ENCODE measurements around the gene ADAMTS8.

ADAMTS8 gene

DNA sequence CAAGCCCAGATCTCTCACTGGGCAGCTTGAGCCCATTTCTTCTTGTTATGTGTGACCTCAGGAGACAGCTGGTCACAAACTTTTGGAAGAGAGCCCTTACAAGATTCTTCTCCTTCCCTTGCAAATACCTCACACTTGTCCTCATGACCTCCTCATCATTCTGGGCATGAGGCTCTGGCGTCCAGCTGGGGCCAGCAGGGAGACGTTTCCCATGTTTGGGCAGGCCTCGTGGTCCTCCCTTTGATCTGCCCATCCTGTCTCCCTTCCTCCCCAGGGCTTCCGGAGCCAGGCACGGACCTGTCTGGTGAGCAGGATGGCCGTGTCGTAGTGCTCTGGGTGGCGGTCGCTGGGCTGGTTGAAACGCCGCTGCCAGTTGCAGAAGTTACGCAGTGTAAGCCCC lies 9.7 kb downstream of the ADAMTS8 start:
- DNase-seq = no peak

DNA sequence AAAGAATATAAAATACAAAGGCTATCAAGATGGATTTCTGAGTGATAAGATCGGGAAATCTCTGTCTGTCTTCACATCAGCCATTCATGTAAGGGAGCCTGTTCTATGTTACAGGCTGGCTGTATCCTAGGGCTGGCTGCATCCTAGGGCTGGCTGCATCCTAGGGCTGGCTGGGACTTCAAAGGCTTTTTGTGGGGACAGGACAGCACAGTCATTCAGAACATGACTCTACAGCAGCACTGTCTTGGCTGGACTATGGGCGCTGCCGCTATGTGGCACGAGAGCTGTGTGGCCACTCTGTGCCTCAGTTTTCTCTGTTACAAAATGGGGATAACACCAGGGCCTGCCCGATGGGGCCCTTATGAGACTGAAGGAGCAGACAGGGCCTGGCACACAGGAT lies 10.2 kb downstream of the ADAMTS8 start:
- no peak for DNase-seq

DNA sequence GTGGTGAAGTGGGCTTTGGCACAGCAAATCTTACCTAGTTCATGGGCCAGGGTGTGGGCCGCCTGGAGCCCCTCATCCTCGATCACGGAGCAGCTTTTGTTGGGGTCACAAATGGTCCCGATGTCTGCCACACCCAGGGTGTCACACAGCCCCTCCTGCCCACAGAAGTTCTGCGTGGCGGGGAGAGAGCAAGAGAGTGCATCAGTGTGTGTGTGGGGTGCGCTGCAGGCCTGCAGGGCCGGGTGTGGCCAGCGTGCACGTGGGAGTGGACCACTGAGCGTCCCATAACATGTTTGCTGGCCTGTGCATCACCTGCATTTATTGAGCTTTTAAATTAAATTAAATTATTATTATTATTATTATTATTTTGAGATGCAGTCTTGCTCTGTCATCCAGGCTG lies 11.5 kb downstream of the ADAMTS8 start:
- no peak for DNase-seq

DNA sequence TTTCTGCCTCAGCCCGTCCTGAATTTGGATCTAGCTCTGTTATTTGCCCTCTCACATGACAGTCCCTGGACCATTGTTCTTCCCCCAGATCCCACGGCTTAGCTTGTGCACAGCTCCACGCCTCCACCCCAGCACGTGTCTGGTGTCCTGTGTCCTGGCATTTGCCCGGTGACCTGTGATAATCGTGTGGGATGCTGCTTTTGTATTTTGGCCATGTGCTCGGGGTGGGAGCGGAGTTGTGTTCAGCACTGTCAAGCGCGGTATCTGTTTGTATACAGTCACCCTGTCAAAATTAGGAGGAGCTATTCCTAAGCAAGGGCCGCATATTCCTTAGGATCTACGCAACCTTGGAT lies 11.9 kb downstream of the ADAMTS8 start:
- no peak for DNase-seq

DNA sequence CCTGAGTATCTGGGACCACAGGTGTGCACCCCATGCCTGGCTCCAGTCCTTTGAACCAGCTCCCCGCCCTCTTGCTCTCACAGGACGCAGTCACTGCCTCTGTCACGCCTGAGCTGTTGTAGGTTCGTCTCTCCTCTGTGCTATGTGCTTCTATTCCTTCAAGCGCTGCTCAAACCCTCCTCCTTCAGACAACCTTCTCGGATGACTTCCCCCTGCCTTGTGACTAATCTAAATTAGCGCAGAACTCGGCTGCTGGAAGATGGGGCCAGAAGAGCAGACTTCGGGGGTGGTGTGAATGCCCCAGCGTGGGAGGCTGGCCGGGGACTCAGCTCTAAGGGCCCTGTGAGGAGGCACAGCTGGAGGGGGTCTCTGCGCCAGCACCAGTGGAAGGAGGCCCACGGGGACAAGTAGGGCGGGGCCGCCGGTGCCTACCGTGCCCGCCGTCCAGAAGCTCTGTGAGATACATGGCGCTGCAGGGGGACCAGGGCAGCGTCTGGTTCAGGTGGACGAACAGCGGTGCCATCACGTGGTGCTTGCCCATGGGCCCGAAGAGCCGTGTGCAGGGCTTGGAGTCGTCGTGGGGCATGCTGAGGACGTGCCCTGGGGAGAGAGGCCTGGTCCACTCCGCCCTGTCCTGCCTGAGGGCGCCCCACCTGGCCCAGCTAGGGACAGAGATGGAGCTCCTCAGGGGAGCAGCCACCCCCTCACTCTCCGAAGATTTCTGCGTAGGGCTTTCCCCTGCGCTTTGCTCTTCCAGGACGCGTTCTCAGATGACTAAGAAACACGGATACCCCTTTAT lies 12.5 kb downstream of the ADAMTS8 start:
- DNase-seq = no peak

DNA sequence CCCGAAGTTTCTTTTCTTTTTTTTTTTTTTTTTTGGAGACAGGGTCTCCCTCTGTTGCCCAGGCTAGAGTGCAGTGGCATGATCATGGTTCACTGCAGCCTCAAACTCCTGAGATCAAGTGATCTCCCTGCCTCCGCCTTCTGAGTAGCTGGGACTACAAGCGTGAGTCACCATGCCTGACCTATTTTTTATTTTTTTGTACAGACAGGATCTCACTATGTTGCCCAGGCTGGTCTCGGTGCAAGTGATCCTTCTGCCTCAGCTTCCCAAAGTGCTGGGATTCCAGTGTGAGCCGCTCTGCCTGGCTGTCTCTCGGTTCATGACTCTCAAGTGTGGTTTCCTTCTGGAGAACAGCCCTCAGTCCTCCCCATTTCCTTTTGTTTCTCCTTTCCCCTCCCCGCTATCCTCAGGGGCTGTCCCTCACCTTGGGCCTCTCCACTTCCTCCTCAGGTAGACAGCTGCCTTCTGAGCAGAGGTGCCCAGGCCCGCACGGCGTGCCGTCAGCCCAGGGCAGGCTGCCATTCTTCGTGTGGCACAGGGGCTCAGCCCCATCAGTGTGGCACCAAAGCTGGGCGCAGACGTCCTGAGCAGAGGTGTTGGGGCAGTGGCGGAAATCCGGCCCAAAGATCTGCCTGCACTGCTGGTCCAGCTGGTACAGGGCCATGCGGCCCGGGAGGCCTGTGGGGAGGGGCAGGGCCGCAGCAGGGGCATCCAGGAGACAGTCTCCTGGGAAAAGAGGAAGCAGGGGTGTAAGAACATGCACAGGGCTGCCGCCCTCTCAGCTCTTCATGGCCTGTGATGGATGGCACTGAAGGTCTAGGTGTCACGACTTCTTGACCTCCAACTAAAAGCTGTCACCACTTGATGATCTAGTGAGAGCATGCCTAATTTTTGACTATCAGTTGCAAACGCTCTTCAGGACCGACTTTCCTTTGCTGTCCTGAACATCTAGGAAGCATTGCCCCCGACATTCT lies 14.0 kb downstream of the ADAMTS8 start:
- no peak for DNase-seq

DNA sequence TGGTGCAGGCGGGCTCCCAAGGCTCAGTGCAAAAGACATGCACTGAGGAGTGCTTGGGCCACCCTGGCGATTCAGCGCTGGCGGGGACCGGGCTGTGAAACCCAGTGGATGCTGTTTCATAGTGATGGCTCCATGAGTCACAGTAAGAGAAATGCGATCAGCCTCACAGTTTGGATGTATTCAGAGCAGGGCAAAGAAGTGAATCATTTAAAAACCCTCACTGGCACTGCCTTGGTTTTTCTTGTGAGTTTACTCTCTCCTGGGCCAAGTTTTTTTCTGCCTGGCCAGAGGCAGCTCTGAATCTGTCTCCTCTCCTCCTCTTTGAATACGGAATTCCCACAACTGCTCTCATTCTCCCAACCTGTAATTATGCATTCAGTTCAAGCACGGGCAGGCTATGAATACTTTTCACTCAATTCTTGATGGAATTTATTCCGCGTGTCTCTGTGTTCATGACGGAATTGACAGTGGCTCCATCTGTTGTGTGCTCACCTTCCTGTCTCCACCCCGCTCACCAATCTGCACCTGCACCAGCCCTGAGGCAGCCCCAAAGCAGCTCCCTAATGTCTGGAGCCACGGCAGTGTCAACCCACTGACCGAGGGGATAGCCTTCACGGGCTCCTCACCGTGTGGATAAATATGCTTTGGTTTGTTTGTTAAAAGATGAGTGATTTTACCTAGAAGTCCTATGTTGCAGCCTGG lies 14.9 kb downstream of the ADAMTS8 start:
- DNase-seq = no peak

DNA sequence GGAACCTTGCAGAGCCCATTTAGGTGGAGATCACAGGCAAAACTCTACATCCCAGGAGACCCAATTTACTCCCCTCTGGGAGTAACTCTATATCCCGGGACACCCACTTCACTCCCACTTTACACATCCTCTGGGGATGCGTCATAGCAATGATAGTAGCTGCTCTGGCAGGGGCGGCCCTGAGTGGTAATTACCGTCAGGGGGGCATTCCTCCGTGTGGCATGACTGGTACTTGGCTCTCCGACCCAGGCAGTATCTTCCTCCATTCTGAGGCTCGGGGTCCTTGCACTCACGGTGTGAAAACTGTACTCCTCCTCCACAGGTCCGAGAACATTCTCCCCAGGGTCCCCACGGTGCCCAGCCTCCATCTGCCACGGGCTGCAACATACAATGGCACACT lies 17.2 kb downstream of the ADAMTS8 start:
- no peak for DNase-seq

DNA sequence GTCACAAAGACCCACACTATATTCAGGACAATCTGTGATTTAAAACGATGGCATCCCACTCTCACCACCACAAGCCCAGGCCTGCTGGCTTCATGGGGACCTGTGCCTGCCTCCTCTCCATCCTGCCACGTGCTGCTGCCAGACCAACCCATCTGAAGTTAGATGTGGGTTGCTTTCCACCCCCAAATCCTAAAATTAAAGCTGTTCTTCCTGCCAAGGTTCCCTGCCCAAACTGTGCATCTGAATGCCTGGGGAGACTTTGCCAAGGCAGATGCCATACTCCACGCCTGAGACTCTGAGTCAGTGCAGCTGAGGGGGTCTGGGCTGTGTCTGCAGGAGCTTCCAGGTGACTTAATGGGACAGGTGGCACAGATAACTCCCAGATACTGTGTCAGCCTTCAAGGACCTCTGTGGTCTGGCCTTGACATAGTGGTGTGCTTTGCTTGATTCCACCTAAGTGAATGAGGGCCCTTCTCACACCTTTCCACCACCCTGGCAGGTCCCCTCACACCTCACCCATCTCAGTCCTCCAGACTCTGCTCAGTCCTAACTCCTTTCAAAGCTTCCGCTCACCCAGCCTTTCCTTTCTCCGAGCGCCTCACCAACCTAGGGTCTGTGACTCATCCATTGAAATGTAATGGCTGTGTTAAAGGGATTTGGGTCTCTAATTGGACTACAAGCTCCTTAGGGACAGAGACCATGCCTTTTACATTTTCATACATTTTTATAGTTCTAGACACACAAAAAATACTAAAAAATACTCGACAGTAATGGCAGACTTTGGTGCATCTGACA lies 18.6 kb downstream of the ADAMTS8 start:
- DNase-seq = no peak

DNA sequence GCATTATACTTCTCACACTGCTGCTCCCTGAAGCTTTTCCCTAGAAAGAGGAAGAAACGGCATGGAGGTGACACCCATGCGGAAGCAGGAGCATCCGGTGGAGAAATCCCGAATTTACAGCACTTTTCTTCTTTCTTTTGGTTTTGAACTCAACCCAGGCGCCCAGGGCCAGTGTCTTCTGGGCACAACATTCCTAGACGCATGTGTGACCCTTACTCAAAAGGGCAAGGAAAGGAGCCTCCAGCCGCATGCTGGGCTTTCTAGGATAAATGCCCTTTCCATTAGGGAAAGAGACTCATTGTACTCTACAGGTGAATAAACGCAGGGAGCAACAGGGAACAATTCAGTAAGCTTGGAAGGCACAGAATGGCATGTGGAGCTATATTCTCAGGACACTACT lies 19.5 kb downstream of the ADAMTS8 start:
- no peak for DNase-seq

DNA sequence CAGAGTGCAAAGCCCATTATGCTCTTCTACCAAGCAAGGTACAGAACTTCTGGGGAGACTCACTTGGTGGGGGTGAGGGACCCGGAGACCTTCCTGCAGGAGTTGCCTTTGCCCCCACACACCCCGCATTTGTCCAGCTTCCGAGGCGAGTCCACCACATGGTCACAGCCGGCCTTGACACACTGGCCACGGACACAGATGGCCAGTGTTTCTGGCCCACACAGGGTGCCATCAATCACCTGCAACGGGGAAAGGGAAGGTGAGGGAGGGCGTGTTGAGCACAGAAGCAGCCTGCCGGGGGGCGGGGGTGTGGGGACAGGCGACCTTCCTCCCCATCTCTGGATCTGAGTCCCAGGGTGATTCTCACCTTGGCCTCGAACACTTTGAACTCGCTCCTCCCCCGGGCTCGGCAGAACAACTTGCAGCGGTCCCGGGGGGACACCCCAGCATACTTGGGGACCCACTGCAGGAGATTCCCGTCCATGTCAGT lies 20.0 kb downstream of the ADAMTS8 start:
- no peak for DNase-seq

DNA sequence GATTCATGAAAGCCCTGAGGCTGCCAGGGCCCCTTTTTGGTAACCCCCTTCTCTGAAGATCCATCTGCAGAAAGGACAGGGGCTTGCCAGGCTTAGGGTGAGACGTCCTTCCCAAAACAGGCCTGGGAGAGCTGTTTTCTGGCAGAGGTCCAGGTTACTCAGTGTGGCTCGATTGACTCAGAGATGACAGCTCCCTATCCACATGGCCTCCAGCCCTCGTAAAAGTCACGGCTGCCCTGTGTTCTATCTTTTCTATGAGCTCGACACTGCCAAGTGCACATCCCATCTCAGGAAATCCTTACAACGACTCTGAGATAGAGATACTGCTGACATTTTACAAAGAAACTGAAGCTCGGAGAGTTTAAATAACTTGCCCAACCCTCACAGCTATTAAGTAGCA lies 20.4 kb downstream of the ADAMTS8 start:
- DNase-seq = no peak

DNA sequence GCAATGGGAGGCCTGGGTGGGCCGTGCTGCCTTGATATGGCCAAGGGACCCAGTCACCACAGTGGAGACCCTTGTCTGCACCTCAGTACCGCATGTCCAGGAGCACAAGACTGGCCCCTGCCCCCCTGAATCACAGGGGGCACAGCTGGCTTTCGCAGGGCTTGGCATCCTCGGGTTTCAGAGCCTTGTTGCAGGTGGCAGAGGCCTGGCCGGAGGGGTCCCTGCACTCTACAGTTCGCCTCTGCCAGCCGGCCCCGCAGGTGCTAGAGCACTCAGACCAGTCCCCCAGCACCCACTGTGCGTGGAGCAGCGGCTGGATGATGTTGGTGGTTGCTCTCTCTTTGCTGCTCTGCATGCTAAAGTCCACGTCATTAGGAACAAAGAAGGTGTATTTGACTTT lies 23.0 kb downstream of the ADAMTS8 start:
- DNase-seq = no peak

DNA sequence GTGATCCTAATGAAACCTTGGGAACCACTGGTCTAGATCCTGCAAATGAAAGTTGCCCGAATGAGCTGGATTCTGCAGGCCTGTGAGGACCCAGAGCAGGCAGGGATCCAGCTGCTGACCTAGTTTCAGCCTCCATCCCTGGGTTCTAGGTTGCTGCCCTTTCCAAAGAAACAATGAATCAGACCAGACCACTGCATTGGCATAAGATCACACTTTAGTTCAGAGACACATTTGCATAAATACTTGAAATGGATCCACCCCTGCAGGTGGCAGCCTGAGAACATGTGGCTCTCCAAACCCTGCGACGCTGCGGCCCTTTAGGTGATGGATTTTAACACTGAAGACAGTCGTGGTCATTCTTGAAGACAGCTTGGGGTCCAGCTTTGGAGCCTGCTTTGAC lies 23.7 kb downstream of the ADAMTS8 start:
- DNase-seq = no peak

DNA sequence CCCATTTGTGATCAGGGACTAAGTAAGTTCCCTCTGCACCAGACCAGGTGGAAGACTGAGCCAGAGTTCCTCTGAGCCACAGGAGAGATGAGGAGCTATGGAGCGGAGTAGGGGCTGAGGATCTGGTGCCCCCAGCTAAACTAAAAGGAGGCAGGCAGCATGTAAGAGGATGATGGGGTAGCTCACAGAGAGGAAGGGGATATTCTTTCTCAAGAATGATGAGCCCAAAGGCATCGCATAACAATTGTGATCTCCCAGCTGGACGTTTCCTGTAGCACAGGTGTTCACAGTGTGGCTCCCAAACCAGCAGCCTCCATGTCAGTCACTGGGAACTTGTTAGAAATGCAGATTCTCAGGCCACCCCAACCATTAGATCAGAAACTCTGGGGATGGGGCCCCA lies 24.4 kb downstream of the ADAMTS8 start:
- no peak for DNase-seq

DNA sequence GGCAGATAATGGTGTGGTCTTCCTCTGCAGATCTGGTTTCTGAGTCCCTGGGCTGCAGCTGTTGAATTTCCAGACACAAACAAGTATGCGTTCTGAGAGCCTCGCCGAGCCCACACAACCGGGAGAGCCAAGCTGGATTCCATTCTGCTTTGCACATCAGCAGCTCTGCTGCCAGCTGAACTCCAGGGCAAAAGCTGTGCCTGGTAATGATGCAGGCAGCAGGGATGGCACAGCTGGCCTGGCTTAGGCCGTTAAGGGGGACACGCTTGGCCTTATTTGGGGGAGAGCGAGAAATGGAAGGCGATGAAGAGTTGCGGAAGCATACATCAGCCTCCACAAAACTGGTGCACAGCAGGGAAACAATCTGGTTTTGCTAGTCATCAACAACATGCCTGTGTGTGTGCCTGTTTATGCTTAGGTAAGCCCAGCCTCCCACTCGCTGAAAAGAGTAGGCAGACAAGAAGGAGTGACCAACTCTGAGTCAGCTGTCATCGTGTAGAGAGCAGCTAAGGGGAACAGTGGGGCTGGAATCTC lies 25.1 kb downstream of the ADAMTS8 start:
- no peak for DNase-seq

DNA sequence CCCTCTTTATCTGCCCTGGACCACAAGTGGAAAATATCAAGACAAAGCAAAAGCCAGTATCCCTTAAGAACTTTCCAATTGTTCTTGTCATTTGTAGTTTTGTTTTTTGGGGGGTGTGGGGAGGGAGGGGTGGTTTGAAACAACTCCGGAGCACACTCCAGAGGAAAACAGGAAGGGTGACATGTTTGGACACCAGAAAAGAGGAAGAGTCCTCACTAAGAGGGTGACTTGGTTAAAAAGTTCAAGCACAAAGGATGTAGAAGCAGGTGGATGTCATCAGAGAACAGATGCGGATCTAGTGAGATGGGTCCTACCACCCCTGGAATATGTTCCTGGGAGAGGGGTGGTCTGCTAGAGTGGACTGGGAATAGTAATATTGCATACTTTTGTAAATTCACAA lies 25.8 kb downstream of the ADAMTS8 start:
- no peak for DNase-seq

DNA sequence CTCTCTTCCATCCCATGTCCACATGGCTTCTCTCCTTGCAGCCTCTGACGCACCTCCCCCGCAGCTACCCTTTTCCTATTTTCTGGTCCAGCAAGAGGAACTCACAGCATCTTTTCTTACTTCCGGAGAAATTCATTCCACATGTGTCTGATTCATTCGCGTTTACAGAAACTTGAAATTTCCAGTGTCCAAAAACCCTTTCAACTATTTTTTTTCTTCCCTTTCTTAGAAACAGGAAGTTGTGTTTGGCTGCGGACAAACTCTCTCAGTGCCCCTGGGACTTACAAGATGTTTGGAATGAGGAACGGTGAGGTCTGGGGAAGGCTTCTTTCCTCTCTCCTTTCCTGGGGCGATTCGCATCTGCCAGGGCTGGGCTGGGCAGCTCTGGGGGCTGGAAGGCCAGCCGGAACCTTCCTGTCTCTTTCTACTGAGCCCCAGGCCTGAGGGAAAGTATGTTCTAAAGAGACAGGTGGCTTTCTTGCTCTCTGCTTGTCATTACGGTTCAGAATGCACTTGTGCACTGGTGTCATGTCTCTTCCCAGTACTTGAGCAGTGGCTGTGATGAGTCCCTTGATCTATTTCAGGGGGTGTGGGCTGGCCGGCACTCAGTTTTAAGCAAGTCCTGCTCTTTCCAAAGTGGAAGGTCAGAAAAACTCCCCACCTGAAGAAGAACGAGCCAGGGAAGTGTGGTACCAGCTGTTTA lies 27.5 kb downstream of the ADAMTS8 start:
- DNase-seq = no peak

DNA sequence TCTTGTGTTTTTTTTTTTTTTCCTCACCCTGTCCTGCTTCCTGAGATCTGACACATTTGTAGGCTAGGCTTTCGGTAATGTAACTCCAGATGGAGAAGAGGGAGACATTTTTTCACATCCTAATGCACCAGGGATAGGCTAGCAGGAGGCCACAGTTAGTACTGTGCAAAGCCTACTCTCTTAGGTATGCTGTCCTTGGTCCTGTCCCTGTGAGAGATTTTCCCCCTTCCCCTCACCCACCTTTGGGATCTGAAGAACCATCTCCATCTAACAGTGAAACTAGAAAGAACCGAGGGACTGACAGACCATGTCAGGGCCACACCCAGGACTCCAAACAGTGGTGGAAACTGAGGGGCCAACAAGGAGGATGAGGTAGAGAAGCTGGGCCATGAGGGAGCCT lies 29.2 kb downstream of the ADAMTS8 start:
- no peak for DNase-seq

DNA sequence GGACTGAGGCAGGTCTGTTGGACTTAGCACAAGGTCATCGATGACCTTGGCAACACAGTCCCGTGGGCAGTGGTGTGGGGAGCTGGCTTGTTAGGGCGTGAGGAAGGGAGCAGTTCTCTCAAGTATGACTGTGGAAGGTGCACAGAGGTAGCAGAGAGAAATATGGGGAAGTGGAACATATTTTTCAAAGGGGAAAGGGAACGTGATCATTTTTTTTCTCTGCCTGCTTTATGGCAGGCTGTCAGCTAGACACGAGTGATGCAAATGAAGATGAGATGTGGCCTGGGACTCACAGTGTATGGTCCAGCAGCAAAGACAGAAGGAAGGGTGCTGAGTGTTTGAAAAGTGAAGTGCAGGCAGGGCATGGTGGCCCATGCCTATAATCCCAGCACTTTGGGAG lies 30.6 kb downstream of the ADAMTS8 start:
- no peak for DNase-seq

DNA sequence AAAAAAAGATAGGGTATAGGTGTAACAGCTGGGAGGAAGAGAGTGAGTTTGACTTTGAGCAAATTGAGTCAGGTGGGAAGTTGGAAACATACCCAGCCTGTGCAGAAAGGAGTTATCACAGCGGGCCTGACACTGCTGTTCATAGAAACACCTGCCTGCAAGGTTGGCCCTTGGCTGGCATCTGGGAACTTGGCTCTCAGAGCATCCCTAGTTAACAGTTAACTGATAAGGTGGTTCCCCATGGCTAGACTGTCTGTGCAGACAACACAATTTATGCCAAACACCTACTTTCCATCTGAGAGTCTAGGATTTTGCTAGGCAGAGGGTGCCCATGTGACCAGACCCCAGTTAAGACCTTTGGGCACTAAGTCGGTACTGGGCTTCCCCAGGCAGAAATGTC lies 31.4 kb downstream of the ADAMTS8 start:
- DNase-seq = no peak

DNA sequence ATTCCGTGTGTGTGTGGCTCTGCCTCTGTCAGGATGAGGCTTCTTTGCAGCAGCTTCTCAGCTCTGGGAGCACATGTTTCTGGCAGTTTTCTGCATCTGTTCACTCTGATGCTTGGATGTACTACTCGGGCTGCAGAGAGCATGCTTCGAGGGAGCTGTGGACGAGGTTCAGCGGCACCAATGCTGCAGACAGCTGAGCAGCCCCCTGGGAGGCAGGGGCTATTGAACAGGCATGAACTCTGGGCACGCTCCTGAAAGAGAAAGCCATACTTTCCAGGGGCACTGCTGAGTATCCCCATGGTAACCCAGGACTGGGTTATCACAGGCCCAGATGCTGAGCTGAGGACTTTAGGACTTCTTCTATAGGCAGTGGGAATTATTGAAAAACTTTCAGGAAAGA lies 33.8 kb downstream of the ADAMTS8 start:
- DNase-seq = no peak
